Measurements from ENCODE around the gene RBM17. TPM values are rescaled to one million over a fixed set of nuclear protein-coding genes. Genes with fewer than 3 reads are reported as not detected.

Gene RBM17
- total and polyA plus RNA-seq, 2 of the 13 experiments (the other 11 are each of a cell fraction or from before 2014, with no cell fraction given) = 30.7 to 77.5 TPM

GRCh38 chr10:6088721-6089333, at the start of gene RBM17 (continued):
- peak; percentile 53; the same call in 1 of the 2 replicates for TF ChIP-seq PRDM15 (CRISPR knock-in tag; IDR thresholded peaks at IDR 0.05)
- TF ChIP-seq ZNF670 (CRISPR knock-in tag; IDR thresholded peaks at IDR 0.05; ENCODE audit: borderline replicate concordance) = no peak
- TF ChIP-seq GATAD2A (CRISPR knock-in tag; IDR thresholded peaks at IDR 0.05) = peak; percentile 68
- TF ChIP-seq MAFG (CRISPR knock-in tag; IDR thresholded peaks at IDR 0.05) = no peak
- TF ChIP-seq NONO (IDR thresholded peaks at IDR 0.05) = no peak
- TF ChIP-seq NONO (CRISPR knock-in tag; conservative IDR thresholded peaks at IDR 0.05) = peak; percentile 93
- TF ChIP-seq, protein P1, sequence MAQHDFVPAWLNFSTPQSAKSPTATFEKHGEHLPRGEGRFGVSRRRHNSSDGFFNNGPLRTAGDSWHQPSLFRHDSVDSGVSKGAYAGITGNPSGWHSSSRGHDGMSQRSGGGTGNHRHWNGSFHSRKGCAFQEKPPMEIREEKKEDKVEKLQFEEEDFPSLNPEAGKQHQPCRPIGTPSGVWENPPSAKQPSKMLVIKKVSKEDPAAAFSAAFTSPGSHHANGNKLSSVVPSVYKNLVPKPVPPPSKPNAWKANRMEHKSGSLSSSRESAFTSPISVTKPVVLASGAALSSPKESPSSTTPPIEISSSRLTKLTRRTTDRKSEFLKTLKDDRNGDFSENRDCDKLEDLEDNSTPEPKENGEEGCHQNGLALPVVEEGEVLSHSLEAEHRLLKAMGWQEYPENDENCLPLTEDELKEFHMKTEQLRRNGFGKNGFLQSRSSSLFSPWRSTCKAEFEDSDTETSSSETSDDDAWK (CRISPR knock-in tag; IDR thresholded peaks at IDR 0.05) = no peak
- TF ChIP-seq KDM5B (CRISPR knock-in tag; IDR thresholded peaks at IDR 0.05; ENCODE audit: borderline replicate concordance) = peak; percentile 39; the same call in 1 of the 2 replicates
- peak; percentile 69; the same call in 1 of the 2 replicates for TF ChIP-seq ATF2 (CRISPR knock-in tag; IDR thresholded peaks at IDR 0.05)
- TF ChIP-seq GTF2F1 (IDR thresholded peaks at IDR 0.05; ENCODE audit: low read length) = peak; percentile 85; the same call in 1 of the 2 replicates
- TF ChIP-seq ZMYM4 (CRISPR knock-in tag; IDR thresholded peaks at IDR 0.05) = peak; percentile 99
- no peak for TF ChIP-seq KLF13 (CRISPR knock-in tag; IDR thresholded peaks at IDR 0.05)
- TF ChIP-seq NFAT5 (CRISPR knock-in tag; IDR thresholded peaks at IDR 0.05) = no peak
- TF ChIP-seq ADNP (CRISPR knock-in tag; IDR thresholded peaks at IDR 0.05) = 0 out of 2 replicates have a peak, but pooled peaks have one; percentile 60
- TF ChIP-seq PAX8 (CRISPR knock-in tag; IDR thresholded peaks at IDR 0.05; ENCODE audit: borderline replicate concordance) = no peak
- TF ChIP-seq MATR3 (CRISPR knock-in tag; IDR thresholded peaks at IDR 0.05) = no peak
- TF ChIP-seq, protein P2, sequence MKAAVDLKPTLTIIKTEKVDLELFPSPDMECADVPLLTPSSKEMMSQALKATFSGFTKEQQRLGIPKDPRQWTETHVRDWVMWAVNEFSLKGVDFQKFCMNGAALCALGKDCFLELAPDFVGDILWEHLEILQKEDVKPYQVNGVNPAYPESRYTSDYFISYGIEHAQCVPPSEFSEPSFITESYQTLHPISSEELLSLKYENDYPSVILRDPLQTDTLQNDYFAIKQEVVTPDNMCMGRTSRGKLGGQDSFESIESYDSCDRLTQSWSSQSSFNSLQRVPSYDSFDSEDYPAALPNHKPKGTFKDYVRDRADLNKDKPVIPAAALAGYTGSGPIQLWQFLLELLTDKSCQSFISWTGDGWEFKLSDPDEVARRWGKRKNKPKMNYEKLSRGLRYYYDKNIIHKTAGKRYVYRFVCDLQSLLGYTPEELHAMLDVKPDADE (CRISPR knock-in tag; IDR thresholded peaks at IDR 0.05) = peak; percentile 85; the same call in 1 of the 2 replicates

Data from HepG2 (cell line).